C4-2B (cell line): ENCODE results near the gene NAT10.

Experiments
- CTCF ChIP-seq: fragments of 450-650 bp; conservative IDR thresholded peaks from 2 replicates; pipeline ENCODE4 v1.5.1; 2017; ENCODE audit warnings: mild to moderate bottlenecking
- ZFX ChIP-seq: fragments of 450-650 bp; IDR thresholded peaks from 2 replicates; pipeline ENCODE4 v1.6.1; 2017

- no peak for TF ChIP-seq CTCF
- TF ChIP-seq ZFX, result no peak
Observed at GRCh38 chr11:34189191-34189590, 83.8 kb downstream of the NAT10 start.
